Hepatocyte (in vitro differentiated cells): Measurements from ENCODE around the gene DNM3. TPM values are rescaled to one million over a fixed set of nuclear protein-coding genes. Genes with fewer than 3 reads are reported as not detected.

Experiments
- DNase-seq: peaks from one replicate; pipeline ENCODE4 v3.0.0-alpha.2; 2016; ENCODE audit warnings: low spot score
- H2AFZ ChIP-seq: fragments of 200-600 bp; sonication (generic); 2 replicates; pipeline ENCODE4 v1.6.0; 2016; ENCODE audit warnings: antibody characterized with exemption, mild to moderate bottlenecking
- H3K27ac ChIP-seq: fragments of 200-600 bp; sonication (generic); 2 replicates; pipeline ENCODE4 v1.5.1; 2016; ENCODE audit warnings: mild to moderate bottlenecking
- H3K27me3 ChIP-seq: fragments of 200-600 bp; sonication (generic); 2 replicates; pipeline ENCODE4 v1.6.1; 2016
- H3K36me3 ChIP-seq: fragments of 200-600 bp; sonication (generic); replicated peaks from 2 replicates; pipeline ENCODE4 v1.5.1; 2016; ENCODE audit warnings: low read depth; ENCODE audit not compliant: insufficient read depth
- H3K4me1 ChIP-seq: fragments of 200-600 bp; sonication (generic); 2 replicates; pipeline ENCODE4 v1.5.1; 2016; ENCODE audit warnings: mild to moderate bottlenecking, moderate library complexity; ENCODE audit not compliant: insufficient read depth
- H3K4me2 ChIP-seq: fragments of 200-600 bp; sonication (generic); 2 replicates; pipeline ENCODE4 v1.6.0; 2016
- H3K4me3 ChIP-seq: fragments of 200-600 bp; sonication (generic); 2 replicates; pipeline ENCODE4 v1.5.1; 2016; ENCODE audit warnings: mild to moderate bottlenecking
- H3K79me2 ChIP-seq: fragments of 200-600 bp; sonication (generic); 2 replicates; pipeline ENCODE4 v1.6.0; 2017; ENCODE audit warnings: mild to moderate bottlenecking
- H3K9me2 ChIP-seq: fragments of 200-600 bp; sonication (generic); replicated peaks from 2 replicates; pipeline ENCODE4 v1.6.0; 2017; ENCODE audit warnings: mild to moderate bottlenecking; ENCODE audit not compliant: insufficient read depth
- H3K9me3 ChIP-seq: fragments of 200-600 bp; sonication (generic); 2 replicates; pipeline ENCODE4 v1.5.1; 2016; ENCODE audit warnings: low read depth, mild to moderate bottlenecking
- H4K20me1 ChIP-seq: fragments of 200-600 bp; sonication (generic); 2 replicates; pipeline ENCODE4 v1.6.0; 2016; ENCODE audit warnings: mild to moderate bottlenecking; ENCODE audit not compliant: insufficient read depth, poor library complexity, severe bottlenecking
- EZH2 ChIP-seq: fragments of 200-600 bp; sonication (generic); IDR thresholded peaks from 2 replicates; pipeline ENCODE4 v1.6.1; 2016; ENCODE audit warnings: antibody characterized with exemption, mild to moderate bottlenecking, borderline replicate concordance
- EZH2phosphoT487 ChIP-seq: fragments of 200-600 bp; sonication (generic); IDR thresholded peaks from one replicate; pipeline ENCODE4 v1.6.1; 2018; ENCODE audit warnings: antibody characterized with exemption, mild to moderate bottlenecking, low read depth, moderate library complexity; ENCODE audit not compliant: unreplicated experiment, severe bottlenecking
- WGBS: methylation state at CpG from one replicate; pipeline ENCODE4 v1.1.6; 2016; ENCODE audit warnings: low lambda C conversion rate; ENCODE audit errors: missing lambda C conversion rate; 5-methylcytosine and 5-hydroxymethylcytosine counted together
- polyA plus RNA-seq: library from polyadenylated mRNA; unstranded; fragments of >200 nt; fragmentation: Nextera tagmentation; extraction: Ambion mirVana; gene quantifications from 2 replicates; pipeline ENCODE4 v1.2.1, GENCODE V29; 2016
- total RNA-seq: library from RNA; depleted of rRNA; stranded (reverse); fragments of >200 nt; gene quantifications from 2 replicates; pipeline ENCODE4 v1.2.3, GENCODE V29; 2014
- TF ChIP-seq, protein P1 (sequence below): fragments of 200-600 bp; sonication (generic); IDR thresholded peaks from 2 replicates; pipeline ENCODE4 v1.5.1; 2016; ENCODE audit warnings: antibody characterized with exemption, mild to moderate bottlenecking; ENCODE audit not compliant: poor library complexity

The DNM3 gene
- total and polyA plus RNA-seq, 2 experiments from 2014 or later: 1.5 TPM; not detected in 1

DNA sequence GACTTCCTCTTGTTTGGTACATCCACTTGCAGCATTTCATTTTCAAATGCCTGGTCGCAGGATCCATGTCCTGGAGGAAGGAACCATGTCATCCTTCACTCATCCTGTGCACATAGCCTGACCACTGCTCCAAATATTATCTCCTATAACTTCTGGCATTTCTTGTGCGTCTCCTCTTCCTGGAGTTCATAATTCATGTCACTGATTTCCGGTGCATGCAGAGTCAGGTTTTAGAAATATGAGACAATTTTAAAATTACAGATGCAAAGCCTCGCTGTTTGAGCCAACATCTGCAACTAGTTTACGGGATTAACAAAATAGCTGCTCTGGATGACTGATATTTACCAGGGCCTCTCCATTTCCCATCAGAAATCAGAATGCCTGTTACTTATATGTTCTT is 268.1 kb downstream of the DNM3 start:
- TF ChIP-seq EZH2phosphoT487 (no peak), EZH2 (no peak)
- TF ChIP-seq, protein P1, sequence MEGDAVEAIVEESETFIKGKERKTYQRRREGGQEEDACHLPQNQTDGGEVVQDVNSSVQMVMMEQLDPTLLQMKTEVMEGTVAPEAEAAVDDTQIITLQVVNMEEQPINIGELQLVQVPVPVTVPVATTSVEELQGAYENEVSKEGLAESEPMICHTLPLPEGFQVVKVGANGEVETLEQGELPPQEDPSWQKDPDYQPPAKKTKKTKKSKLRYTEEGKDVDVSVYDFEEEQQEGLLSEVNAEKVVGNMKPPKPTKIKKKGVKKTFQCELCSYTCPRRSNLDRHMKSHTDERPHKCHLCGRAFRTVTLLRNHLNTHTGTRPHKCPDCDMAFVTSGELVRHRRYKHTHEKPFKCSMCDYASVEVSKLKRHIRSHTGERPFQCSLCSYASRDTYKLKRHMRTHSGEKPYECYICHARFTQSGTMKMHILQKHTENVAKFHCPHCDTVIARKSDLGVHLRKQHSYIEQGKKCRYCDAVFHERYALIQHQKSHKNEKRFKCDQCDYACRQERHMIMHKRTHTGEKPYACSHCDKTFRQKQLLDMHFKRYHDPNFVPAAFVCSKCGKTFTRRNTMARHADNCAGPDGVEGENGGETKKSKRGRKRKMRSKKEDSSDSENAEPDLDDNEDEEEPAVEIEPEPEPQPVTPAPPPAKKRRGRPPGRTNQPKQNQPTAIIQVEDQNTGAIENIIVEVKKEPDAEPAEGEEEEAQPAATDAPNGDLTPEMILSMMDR: no peak
- no peak overlapping the region for H2AFZ ChIP-seq
- 54% methylated on average over 5 of the region's 5 CpGs for WGBS

GRCh38 chr1:172112576-172112975 is 271.3 kb downstream of the DNM3 start:
- Histone ChIP-seq H3K27me3 (no peaks in the 10 kb centered on the region), H2AFZ (no peak overlapping the region), H3K27ac (no peak overlapping the region), H3K4me2 (no peak overlapping the region), H3K4me1 (peaks cover 4% of the 10 kb centered on the region), H3K36me3 (no peaks in the 10 kb centered on the region), H3K9me2 (no peaks in the 10 kb centered on the region), H3K9me3 (no peaks in the 10 kb centered on the region), H3K4me3 (no peak overlapping the region), H3K79me2 (no peaks in the 10 kb centered on the region), H4K20me1 (no peaks in the 10 kb centered on the region)
- DNase-seq: no peak
- WGBS: 92% methylated on average over 1 of the region's 1 CpG
- TF ChIP-seq EZH2 (no peak), EZH2phosphoT487 (no peak)
- TF ChIP-seq, protein P1: no peak

More for the DNA sequence above, 268.1 kb downstream of the DNM3 start:
- Histone ChIP-seq H3K9me2 (no peaks in the 10 kb centered on the region), H3K36me3 (no peaks in the 10 kb centered on the region), H3K9me3 (no peaks in the 10 kb centered on the region), H3K4me3 (no peak overlapping the region), H3K4me2 (peak overlapping the region; percentile 38), H3K27ac (peak overlapping the region; percentile 33), H3K27me3 (no peaks in the 10 kb centered on the region), H3K79me2 (no peaks in the 10 kb centered on the region), H4K20me1 (no peaks in the 10 kb centered on the region), H3K4me1 (peaks cover 4% of the 10 kb centered on the region)
- no peak for DNase-seq

DNA sequence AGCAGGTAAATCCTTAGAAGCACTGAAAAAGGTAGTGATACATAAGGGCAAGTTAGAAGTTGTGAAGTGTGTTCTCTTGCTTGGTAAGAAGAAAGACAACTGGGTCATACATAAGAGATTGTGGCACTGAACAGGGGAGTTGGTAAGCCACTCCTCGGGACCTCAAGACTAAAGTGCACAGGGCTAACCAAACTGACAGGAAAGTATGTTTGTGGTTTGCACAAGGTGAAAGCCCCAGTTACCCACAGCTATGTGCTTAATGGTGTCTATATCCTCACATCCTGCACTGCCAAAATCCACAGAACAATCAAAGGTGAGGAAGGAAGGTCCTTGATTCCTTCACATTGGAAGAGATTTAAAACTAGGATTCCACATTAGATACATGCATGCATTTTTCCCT is 276.5 kb downstream of the DNM3 start:
- H3K4me1 ChIP-seq: no peaks in the 10 kb centered on the region
- H3K36me3 ChIP-seq: no peaks in the 10 kb centered on the region
- no peaks in the 10 kb centered on the region for H4K20me1 ChIP-seq
- no peak overlapping the region for H2AFZ ChIP-seq
- H3K9me2 ChIP-seq: no peaks in the 10 kb centered on the region
- H3K4me2 ChIP-seq: no peak overlapping the region
- TF ChIP-seq, protein P1: no peak
- TF ChIP-seq EZH2: no peak
- no peak for TF ChIP-seq EZH2phosphoT487
- H3K79me2 ChIP-seq: no peaks in the 10 kb centered on the region
- no peak overlapping the region for H3K4me3 ChIP-seq
- H3K9me3 ChIP-seq: no peaks in the 10 kb centered on the region
- no peaks in the 10 kb centered on the region for H3K27me3 ChIP-seq
- WGBS: 79% methylated on average over 1 of the region's 1 CpG
- DNase-seq: no peak
- no peak overlapping the region for H3K27ac ChIP-seq

DNA sequence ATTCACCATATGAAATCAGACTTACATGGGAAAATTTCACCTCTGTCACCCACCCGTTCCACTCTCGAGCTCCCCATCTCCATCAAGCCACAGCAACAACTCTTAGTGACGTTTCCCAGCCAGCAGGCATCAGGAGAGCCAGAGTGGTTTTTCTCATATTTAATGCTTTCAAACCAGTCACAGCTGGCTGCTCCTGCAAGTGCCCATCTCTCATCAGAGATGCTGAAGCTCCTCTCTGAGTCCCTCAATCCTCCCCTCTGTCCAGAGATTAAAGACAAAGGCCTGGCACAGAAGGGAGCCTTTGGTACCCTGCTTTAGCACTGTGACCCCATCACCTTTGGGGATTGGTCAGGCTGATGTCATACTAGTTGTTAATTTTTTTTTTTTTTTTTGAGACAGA is 277.3 kb downstream of the DNM3 start:
- no peak for DNase-seq
- Histone ChIP-seq H3K4me2 (no peak overlapping the region), H3K4me3 (no peak overlapping the region), H3K27ac (no peak overlapping the region), H3K27me3 (no peaks in the 10 kb centered on the region), H2AFZ (no peak overlapping the region), H3K36me3 (no peaks in the 10 kb centered on the region), H3K9me2 (no peaks in the 10 kb centered on the region), H4K20me1 (no peaks in the 10 kb centered on the region), H3K79me2 (no peaks in the 10 kb centered on the region), H3K4me1 (no peaks in the 10 kb centered on the region), H3K9me3 (no peaks in the 10 kb centered on the region)
- WGBS: 69% methylated on average over 3 of the region's 3 CpGs
- TF ChIP-seq, protein P1: no peak
- TF ChIP-seq EZH2 (no peak), EZH2phosphoT487 (no peak)
